ENCODE data around the gene TMEM97.

TMEM97 gene

GRCh38 chr17:28367641-28368305, 48.8 kb downstream of the TMEM97 start:
- no peak for DNase-seq

- DNase-seq = no peak
Measured at GRCh38 chr17:28368306-28368831, 49.4 kb downstream of the TMEM97 start.

GRCh38 chr17:28368915-28369683, 50.1 kb downstream of the TMEM97 start:
- no peak for DNase-seq

GRCh38 chr17:28369684-28370034, 50.7 kb downstream of the TMEM97 start:
- DNase-seq = no peak

- peak in 1 of 2 donors; percentile 45 for DNase-seq
Measured at GRCh38 chr17:28370035-28370743, 51.2 kb downstream of the TMEM97 start, which contains the start of gene VTN. Gene VTN, minus strand, starts transcription at chr17:28370307. Its CDS starts 104 bp downstream, at chr17:28370203.

GRCh38 chr17:28370744-28371103, 51.7 kb downstream of the TMEM97 start:
- no peak for DNase-seq

- no peak for DNase-seq
Measured at GRCh38 chr17:28371245-28372202, 52.5 kb downstream of the TMEM97 start, which contains the start of gene SARM1. Gene SARM1, plus strand, starts transcription at chr17:28371694. Its CDS starts 339 bp downstream, at chr17:28372033.

- no peak for DNase-seq
Measured at GRCh38 chr17:28372203-28372944, 53.4 kb downstream of the TMEM97 start.

- no peak for DNase-seq
Measured at GRCh38 chr17:28372945-28373274, 53.9 kb downstream of the TMEM97 start.

Measured in inflammatory macrophage treated with lipopolysaccharide for 1 hour (primary cell).